HG03565 (cell line): ENCODE measurements around the gene KIF3C.

Experiments
- ATAC-seq: cut with Tn5 transposase; IDR thresholded peaks from one replicate; pipeline ENCODE4 v1.9.1; 2021; ENCODE audit warnings: mild to moderate bottlenecking, moderate library complexity; ENCODE audit not compliant: unreplicated experiment

The KIF3C gene

GRCh38 chr2:25881764-25882163 is 100.5 kb downstream of the KIF3C start:
- no peak for ATAC-seq

GRCh38 chr2:25879133-25879730 is 103.1 kb downstream of the KIF3C start:
- ATAC-seq = no peak

GRCh38 chr2:25878361-25879132 is 103.8 kb downstream of the KIF3C start, which contains the start of gene ASXL2:
Gene ASXL2, minus strand, starts transcription at chr2:25878487. Its CDS starts 265 bp downstream, at chr2:25878222.
- peak; percentile 88 for ATAC-seq

GRCh38 chr2:25877431-25878360 is 104.6 kb downstream of the KIF3C start:
- ATAC-seq = peak; percentile 31
